Activated CD8-positive, alpha-beta memory T cell treated with anti-CD3 and anti-CD28 coated beads, Interleukin-2, amount 50 U/mL, for 24 hours (primary cell): ENCODE data around the gene NOTCH2.

Experiments used
- DNase-seq: peaks from one replicate; pipeline ENCODE4 v3.0.0-alpha.2; 2020; ENCODE audit errors: extremely low read depth

Gene NOTCH2

DNA sequence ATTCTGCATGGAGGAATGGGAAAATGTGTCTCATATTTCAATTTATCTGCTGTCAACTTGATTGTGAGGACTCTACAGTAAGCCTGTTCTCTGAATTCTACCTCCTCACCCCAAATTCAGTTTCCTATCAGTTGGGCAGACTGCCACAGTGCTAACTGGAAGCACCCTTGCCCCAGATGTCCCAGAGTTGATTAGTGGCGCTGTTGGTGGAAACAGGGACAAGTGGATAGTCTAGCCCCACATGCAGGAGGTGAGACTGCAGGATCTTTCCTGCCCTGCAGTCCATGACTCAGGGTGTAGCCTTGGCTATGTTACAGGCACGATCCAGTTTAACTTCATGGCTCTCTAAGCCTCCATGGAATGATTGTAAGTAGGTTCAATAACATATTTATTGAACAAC lies 195.3 kb downstream of the NOTCH2 start:
- DNase-seq, result no peak

DNA sequence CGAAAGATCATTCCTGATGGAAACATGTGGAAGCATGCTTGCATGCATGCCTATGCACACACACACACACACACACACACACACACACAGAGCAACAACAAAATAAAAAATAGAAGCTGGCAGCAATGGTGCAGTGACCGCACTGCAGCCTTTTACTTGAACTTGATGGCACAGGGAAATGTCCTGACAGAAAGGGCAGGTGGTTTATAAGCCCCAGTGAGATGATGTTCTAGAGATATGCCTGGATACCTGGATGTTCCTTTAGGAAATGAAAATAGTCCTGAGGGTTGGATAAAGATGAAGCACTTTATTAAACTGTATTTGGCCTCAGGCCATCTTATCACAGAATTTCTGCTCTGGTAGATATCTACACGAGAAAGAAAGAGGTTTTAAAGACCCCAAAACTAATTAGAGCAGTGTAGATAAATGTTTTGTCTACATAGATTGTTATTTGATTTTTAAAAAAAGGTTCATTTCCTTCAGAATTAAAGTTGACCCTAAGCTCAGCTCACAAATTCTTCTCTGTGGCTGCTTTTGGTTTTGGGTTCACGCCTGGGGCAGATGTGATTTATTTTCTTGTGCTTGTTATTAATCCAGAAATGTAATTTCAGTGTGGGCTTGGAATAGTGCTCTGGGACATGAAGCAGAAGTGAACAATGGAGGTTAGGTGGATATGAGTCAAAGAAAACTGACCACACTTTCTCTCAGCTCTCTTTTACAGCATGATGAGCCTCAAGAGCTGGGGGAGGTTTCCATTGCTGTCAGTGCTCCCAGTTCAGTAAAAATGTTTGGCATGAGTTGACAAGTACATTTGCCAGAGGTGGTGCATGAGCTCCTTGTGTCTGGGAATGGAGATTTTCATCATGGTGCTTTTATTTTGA lies 196.1 kb downstream of the NOTCH2 start:
- no peak for DNase-seq

DNA sequence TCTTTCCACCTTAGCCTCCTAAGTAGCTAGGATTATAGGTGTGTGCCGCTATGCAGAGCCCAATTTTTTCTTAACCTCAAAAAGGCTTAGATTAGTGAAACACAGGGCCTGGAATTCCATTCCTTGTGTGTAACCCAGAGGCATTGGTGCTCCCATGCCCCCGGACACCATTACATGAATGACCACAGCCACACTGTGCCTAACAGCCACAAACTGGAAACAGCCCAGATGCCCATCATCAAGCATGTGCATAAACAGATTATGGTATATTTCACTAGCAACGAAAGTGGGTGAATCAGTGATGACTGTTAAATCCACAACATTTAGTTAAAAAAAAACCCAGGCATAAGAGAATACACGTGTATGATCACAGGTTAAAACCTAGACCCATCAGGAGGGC lies 197.6 kb downstream of the NOTCH2 start:
- no peak for DNase-seq

DNA sequence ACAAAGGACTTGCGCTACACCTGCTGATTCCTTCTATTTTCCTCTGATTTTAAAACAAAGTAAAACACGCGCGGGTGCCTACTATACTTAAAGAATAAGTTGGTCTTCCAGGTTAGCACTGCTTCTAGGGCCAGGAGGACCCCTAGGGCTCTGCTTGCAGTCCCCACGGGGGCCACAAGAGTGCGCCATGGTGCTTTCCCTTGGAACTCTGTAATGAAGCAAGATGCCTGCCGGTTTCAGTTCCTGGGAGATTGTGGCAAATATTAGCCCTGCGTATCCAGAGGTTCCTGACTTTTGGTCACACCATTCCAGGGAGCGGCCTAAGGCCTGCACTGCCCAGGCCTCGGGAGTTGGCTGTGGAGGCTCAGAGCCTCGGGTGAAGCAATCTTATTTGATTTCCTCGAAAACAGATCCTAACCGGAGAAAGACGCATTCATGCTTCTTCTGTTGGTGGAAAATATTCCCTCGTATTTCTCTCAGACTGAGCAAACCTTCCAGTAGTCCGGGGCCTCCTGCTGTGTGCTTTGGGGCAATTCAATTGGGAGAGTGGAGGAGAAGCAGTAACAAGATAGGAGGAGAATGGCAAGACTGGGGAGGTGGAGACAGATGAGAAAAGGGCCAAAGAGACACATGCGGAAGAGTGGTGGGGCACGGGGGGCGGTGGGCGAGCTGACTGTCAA lies 198.4 kb downstream of the NOTCH2 start:
- peak; percentile 21 for DNase-seq

DNA sequence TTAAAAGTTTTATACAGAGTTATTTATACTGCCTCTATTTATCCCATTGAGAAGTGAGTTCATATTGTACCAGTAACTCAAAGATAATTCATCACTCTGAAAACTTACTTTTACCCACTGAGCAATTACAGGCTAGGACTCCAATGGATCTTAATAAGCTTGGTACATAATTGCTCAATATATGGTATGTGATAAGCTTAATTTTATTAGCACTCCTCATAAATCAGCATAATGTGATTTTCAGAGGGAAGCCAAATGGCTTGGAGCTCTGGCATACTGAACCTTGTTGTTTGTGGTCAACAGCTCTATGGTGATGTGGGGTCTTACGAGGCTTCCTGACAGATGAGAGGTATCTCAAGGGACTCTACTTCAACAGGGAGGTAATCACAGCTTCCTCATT lies 199.5 kb downstream of the NOTCH2 start:
- no peak for DNase-seq

DNA sequence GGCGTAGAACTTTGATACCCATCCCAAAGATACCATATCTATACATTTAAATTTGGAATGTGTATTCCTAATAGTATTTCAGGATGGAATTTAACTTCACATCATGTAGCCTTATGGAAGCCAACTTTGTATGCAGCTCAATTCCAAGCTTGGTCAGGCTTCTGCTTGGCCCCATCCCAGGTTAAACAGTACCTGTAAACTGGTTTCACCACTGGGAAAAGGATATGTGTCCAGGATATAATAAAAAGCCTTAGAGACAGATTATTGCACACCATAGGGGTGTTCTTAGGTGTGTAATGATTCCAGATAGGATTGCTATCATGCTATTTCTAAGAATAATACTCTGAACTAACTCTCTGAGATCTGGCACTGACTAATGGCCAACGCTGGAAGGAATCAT lies 201.3 kb downstream of the NOTCH2 start:
- no peak for DNase-seq

DNA sequence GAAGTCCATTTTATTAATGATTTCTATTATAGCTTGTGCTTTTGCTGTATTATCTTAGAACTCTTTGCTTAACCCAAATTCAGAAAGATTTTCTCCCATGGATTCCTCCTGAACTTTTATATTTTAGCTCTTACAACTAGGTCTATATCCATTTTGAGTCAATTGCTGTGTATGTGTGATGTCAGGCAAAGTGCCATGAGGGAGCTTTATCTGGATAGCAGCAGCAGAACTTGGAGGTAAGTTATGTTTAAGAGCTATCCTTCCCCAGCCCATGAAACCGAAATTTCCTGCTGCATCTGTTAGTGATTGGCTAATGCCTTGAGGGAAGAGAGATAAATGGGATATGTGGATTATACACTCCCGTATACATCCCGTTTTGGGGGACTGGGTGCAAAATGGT lies 203.0 kb downstream of the NOTCH2 start:
- DNase-seq, result no peak

DNA sequence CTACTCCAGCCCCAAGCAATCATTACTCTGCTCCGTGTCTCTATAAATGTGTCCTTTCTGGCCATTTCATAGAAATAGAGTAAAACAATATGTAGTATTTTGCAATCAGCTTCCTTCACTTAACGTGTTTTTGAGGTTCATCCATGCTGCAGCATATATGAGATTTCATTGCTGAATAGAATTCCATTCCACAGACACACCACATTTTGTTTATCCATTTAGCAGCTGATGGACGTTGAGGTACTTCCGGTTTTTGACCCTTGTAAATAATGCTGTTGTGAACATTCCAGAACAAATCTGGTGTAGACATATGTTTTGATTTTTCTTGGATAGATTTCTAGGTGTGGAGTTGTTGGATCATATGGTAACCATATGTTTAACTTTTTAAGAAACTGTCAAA lies 203.8 kb downstream of the NOTCH2 start:
- DNase-seq, result no peak

DNA sequence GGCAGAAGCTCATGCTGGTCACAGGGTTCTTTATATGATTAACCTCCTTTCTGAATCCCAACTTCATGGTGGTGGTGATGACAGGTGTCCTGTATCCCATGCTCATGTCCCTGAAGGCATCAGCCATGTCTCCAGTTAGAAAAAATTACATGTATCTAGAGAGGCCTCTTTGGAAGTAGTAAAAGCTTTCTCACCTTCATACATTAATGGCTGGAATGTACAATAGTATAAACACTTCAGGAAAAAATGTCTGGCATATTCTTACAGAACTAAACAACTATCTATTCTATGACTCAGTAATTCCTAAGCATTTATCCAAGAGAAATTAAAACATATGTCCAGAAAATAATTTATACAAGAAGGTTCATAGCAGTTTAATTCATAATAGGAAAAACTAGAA lies 207.2 kb downstream of the NOTCH2 start:
- no peak for DNase-seq
